HCT116 (cell line): ENCODE data around the gene GALNT17. TPM values are rescaled to one million over a fixed set of nuclear protein-coding genes. Genes with fewer than 3 reads are reported as not detected.

Source experiments
- ATAC-seq: fragments of 200-7000 bp; cut with Tn5 transposase; 2 replicates; pipeline ENCODE4 v1.9.1; 2020; ENCODE audit warnings: mild to moderate bottlenecking, moderate library complexity
- BruUV-seq: library from RNA; stranded (reverse); fragments of 400-500 nt; replicated peaks from 2 replicates; lab custom pipeline; 2021; lab: Mats Ljungman, UMichigan
- CTCF ChIA-PET: fragments of 300-600 bp; sonication (Branson Sonifier 250); formaldehyde crosslinking; loops from one replicate; lab custom pipeline; 2021; ENCODE audit warnings: antibody characterized with exemption; lab: Charles Lee
- POLR2A ChIA-PET: fragments of 300-600, 350-600 bp; sonication (Branson Sonifier 250); formaldehyde crosslinking; loops from one replicate; lab custom pipeline; 2021; ENCODE audit warnings: antibody characterized with exemption; lab: Charles Lee
- RAD21 ChIA-PET, 2 experiments: fragments of 300-600 bp; sonication (Branson Sonifier 250); formaldehyde crosslinking; loops; one replicate each; lab custom pipeline; 2023; ENCODE audit warnings: low total read pairs in 2 of 2; ENCODE audit not compliant: uncharacterized antibody in 2 of 2, unreplicated experiment in 2 of 2, low non-redundant PET in 1 of 2; lab: Charles Lee
- DNase-seq: peaks from one replicate; pipeline ENCODE4 v3.0.0-alpha.2; 2010; ENCODE audit warnings: low read depth, low spot score
- H2AFZ ChIP-seq: fragments of 200-600 bp; shearing (Covaris generic), sonication (generic); 2 replicates; pipeline ENCODE4 v1.6.1; 2017; ENCODE audit warnings: low read depth, mixed run types, mixed read lengths, antibody characterized with exemption, low read length; ENCODE audit not compliant: poor library complexity, severe bottlenecking
- H3K27ac ChIP-seq: 2 replicates; pipeline ENCODE4 v1.5.1; 2012; ENCODE audit warnings: low read depth, low read length
- H3K27me3 ChIP-seq: fragments of 200-600 bp; sonication (generic); 2 replicates; pipeline ENCODE4 v1.6.1; 2016; ENCODE audit warnings: mixed run types, low read length, mixed read lengths; ENCODE audit not compliant: insufficient read depth
- H3K36me3 ChIP-seq, 2 experiments: fragments of 200-500 bp in 1 of 2; fragments of 200-600 bp in 1 of 2; sonication (Bioruptor generic) in 1 of 2; sonication (generic) in 1 of 2; 2 replicates each; pipeline versions ENCODE4 v1.5.1 to v1.6.1; 2014 to 2016; ENCODE audit warnings: low read length in 2 of 2, inconsistent platforms in 1 of 2, mixed read lengths in 1 of 2, mixed run types in 1 of 2; ENCODE audit not compliant: insufficient read depth in 2 of 2, control insufficient read depth in 1 of 2
- H3K4me1 ChIP-seq, 2 experiments: fragments of 200-600 bp in 1 of 2; sonication (generic) in 1 of 2; 2 replicates each; pipeline versions ENCODE4 v1.5.1 to v1.6.1; 2012 to 2017; ENCODE audit warnings: low read length in 2 of 2, inconsistent platforms in 1 of 2, mild to moderate bottlenecking in 1 of 2, mixed read lengths in 1 of 2, mixed run types in 1 of 2, moderate library complexity in 1 of 2; ENCODE audit not compliant: insufficient read depth in 2 of 2, control insufficient read depth in 1 of 2
- H3K4me2 ChIP-seq: fragments of 200-600 bp; sonication (generic); 2 replicates; pipeline ENCODE4 v1.6.1; 2017; ENCODE audit warnings: mixed run types, low read length, mixed read lengths
- H3K4me3 ChIP-seq, 2 experiments: fragments of 200-600 bp in 1 of 2; sonication (generic) in 1 of 2; replicated peaks in 1 of 2; 2 replicates each; pipeline ENCODE4 v1.5.1; 2011 to 2016; ENCODE audit warnings: low read length in 2 of 2, control low read depth in 1 of 2, low read depth in 1 of 2, mild to moderate bottlenecking in 1 of 2, mixed read lengths in 1 of 2, mixed run types in 1 of 2
- H3K79me2 ChIP-seq: fragments of 200-600 bp; sonication (generic); 2 replicates; pipeline ENCODE4 v1.6.1; 2017; ENCODE audit warnings: mild to moderate bottlenecking, mixed run types, low read length, moderate library complexity, mixed read lengths; ENCODE audit not compliant: insufficient read depth
- H3K9ac ChIP-seq: fragments of 200-600 bp; sonication (generic); 2 replicates; pipeline ENCODE4 v1.6.1; 2016; ENCODE audit warnings: low read length, mixed read lengths
- H3K9me2 ChIP-seq: fragments of 200-600 bp; sonication (generic), shearing (Covaris generic); 2 replicates; pipeline ENCODE4 v1.6.1; 2017; ENCODE audit warnings: mixed run types, mild to moderate bottlenecking, moderate library complexity; ENCODE audit not compliant: insufficient read depth
- H3K9me3 ChIP-seq, 2 experiments: fragments of 200-500 bp in 1 of 2; fragments of 200-600 bp in 1 of 2; sonication (Bioruptor generic) in 1 of 2; sonication (generic) in 1 of 2; 2 replicates each; pipeline ENCODE4 v1.6.1; 2014 to 2017; ENCODE audit warnings: low read length in 2 of 2, mixed read lengths in 2 of 2, inconsistent platforms in 1 of 2, low read depth in 1 of 2, mild to moderate bottlenecking in 1 of 2, mixed run types in 1 of 2, moderate library complexity in 1 of 2; ENCODE audit not compliant: control insufficient read depth in 1 of 2, insufficient read depth in 1 of 2
- H4K20me1 ChIP-seq: fragments of 200-600 bp; sonication (generic), shearing (Covaris generic); 2 replicates; pipeline ENCODE4 v1.6.1; 2017; ENCODE audit warnings: mixed run types, mild to moderate bottlenecking, moderate library complexity; ENCODE audit not compliant: insufficient read depth
- ATF3 ChIP-seq: IDR thresholded peaks from 2 replicates; pipeline ENCODE4 v1.6.1; 2012
- EZH2phosphoT487 ChIP-seq: fragments of 200-600 bp; IDR thresholded peaks from 2 replicates; pipeline ENCODE4 v1.6.1; 2018; ENCODE audit warnings: antibody characterized with exemption, borderline replicate concordance
- FOSL1 ChIP-seq: IDR thresholded peaks from 2 replicates; pipeline ENCODE4 v1.6.1; 2012; ENCODE audit warnings: low read depth
- JUND ChIP-seq: IDR thresholded peaks from 2 replicates; pipeline ENCODE4 v1.6.1; 2012
- POLR2A ChIP-seq: IDR thresholded peaks from 2 replicates; pipeline ENCODE4 v1.7.0; 2011; ENCODE audit warnings: borderline replicate concordance; ENCODE audit not compliant: insufficient read depth, insufficient read length; ENCODE audit errors: extremely low read depth
- REST ChIP-seq: IDR thresholded peaks from 2 replicates; pipeline ENCODE4 v1.6.1; 2012; ENCODE audit warnings: low read depth
- SRF ChIP-seq: IDR thresholded peaks from 2 replicates; pipeline ENCODE4 v1.6.1; 2012; ENCODE audit warnings: low read depth
- ZFX ChIP-seq: fragments of 450-650 bp; IDR thresholded peaks from 2 replicates; pipeline ENCODE4 v1.6.1; 2017
- intact Hi-C: fragments of 100-400 bp; cut with micrococcal nuclease; formaldehyde crosslinking; loops from 2 replicates; pipeline ENCODE4 v1.10.0; 2022
- total RNA-seq: library from RNA; stranded (reverse); gene quantifications from one replicate; pipeline ENCODE4 v1.2.1, GENCODE V29; 2021; ENCODE audit not compliant: unreplicated experiment

Gene GALNT17
- total RNA-seq, 1 experiment from 2014 or later: not detected

- CTCF ChIA-PET: no interaction called here
- POLR2A ChIA-PET: no interaction called here
- H3K9me2 ChIP-seq: no peaks in the 10 kb centered on the region
- no peaks in the 10 kb centered on the region for H3K4me1 ChIP-seq
- no peak overlapping the region for H3K9ac ChIP-seq
- H3K9me3 ChIP-seq: peaks cover 3 to 16% of the 10 kb centered on the region in 2 experiments; a peak in 2 of 4 replicates
- intact Hi-C loops: no loop called here
- TF ChIP-seq REST: no peak
- no peak for TF ChIP-seq ATF3
- TF ChIP-seq EZH2phosphoT487: no peak
- no peak for TF ChIP-seq FOSL1
- no peak for TF ChIP-seq POLR2A
- TF ChIP-seq, all 23 proteins: peak for 0
- RAD21 ChIA-PET: no interaction called here
- H3K4me2 ChIP-seq: no peak overlapping the region
- H3K27me3 ChIP-seq: no peaks in the 10 kb centered on the region
- H3K27ac ChIP-seq: no peak overlapping the region
- no peaks in the 10 kb centered on the region for H4K20me1 ChIP-seq
- BruUV-seq: no TSS peak
- no peak overlapping the region for H3K4me3 ChIP-seq
- no peak overlapping the region for H2AFZ ChIP-seq
- ATAC-seq: no peak
- H3K36me3 ChIP-seq: no peaks in the 10 kb centered on the region
- H3K79me2 ChIP-seq: no peaks in the 10 kb centered on the region
- no peak for DNase-seq
These were observed 353.6 kb downstream of the GALNT17 start for GRCh38 chr7:71485586-71485985.

GRCh38 chr7:71486414-71486813 is 354.5 kb downstream of the GALNT17 start:
- intact Hi-C loops: no loop called here
- Histone ChIP-seq H3K4me3 (no peak overlapping the region), H3K79me2 (no peaks in the 10 kb centered on the region), H3K9me2 (no peaks in the 10 kb centered on the region), H3K9ac (no peak overlapping the region), H2AFZ (no peak overlapping the region), H3K4me2 (no peak overlapping the region), H3K27me3 (no peaks in the 10 kb centered on the region), H3K36me3 (no peaks in the 10 kb centered on the region), H3K4me1 (no peaks in the 10 kb centered on the region), H4K20me1 (no peaks in the 10 kb centered on the region), H3K9me3 (peaks cover 3 to 16% of the 10 kb centered on the region in 2 experiments; a peak in 2 of 4 replicates), H3K27ac (no peak overlapping the region)
- no peak for DNase-seq
- BruUV-seq: no TSS peak
- no peak for ATAC-seq
- POLR2A ChIA-PET: no interaction called here
- CTCF ChIA-PET: no interaction called here
- TF ChIP-seq ZFX (no peak), JUND (no peak), SRF (no peak)
- RAD21 ChIA-PET: no interaction called here
